Measurements from ENCODE around the gene THEMIS2. TPM values are rescaled to one million over a fixed set of nuclear protein-coding genes. Genes with fewer than 3 reads are reported as not detected.

The THEMIS2 gene
- total and polyA plus RNA-seq, 12 donors: 2.5 to 29.3 (median 5.7) TPM

- peaks cover 0 to 7% (median 0%) of the 10 kb centered on the region in 7 donors for H3K27me3 ChIP-seq
- intact Hi-C loops (cut with DNase I): no loop called here
- 70 to 89% methylated on average over 5 of the region's 5 CpGs for WGBS, 2 donors
- H3K27ac ChIP-seq: no peak overlapping the region
- TF ChIP-seq, protein P1, sequence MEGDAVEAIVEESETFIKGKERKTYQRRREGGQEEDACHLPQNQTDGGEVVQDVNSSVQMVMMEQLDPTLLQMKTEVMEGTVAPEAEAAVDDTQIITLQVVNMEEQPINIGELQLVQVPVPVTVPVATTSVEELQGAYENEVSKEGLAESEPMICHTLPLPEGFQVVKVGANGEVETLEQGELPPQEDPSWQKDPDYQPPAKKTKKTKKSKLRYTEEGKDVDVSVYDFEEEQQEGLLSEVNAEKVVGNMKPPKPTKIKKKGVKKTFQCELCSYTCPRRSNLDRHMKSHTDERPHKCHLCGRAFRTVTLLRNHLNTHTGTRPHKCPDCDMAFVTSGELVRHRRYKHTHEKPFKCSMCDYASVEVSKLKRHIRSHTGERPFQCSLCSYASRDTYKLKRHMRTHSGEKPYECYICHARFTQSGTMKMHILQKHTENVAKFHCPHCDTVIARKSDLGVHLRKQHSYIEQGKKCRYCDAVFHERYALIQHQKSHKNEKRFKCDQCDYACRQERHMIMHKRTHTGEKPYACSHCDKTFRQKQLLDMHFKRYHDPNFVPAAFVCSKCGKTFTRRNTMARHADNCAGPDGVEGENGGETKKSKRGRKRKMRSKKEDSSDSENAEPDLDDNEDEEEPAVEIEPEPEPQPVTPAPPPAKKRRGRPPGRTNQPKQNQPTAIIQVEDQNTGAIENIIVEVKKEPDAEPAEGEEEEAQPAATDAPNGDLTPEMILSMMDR (IDR thresholded peaks at IDR 0.05): no peak
- H3K9me3 ChIP-seq: no peaks in the 10 kb centered on the region
- no peak overlapping the region for H3K4me3 ChIP-seq
- no peak for ATAC-seq
- no peaks in the 10 kb centered on the region for H3K36me3 ChIP-seq
- H3K4me1 ChIP-seq: peaks cover 0 to 8% (median 0%) of the 10 kb centered on the region in 9 donors
- DNase-seq: no peak
These were observed 56.0 kb downstream of the THEMIS2 start for GRCh38 chr1:27928216-27928954.

- ATAC-seq: no peak
- Histone ChIP-seq H3K9me3 (no peaks in the 10 kb centered on the region), H3K27me3 (peaks cover 0 to 25% (median 12%) of the 10 kb centered on the region in 7 donors), H3K4me3 (no peak overlapping the region), H3K27ac (no peak overlapping the region), H3K4me1 (peaks cover 0 to 19% (median 6%) of the 10 kb centered on the region in 9 donors), H3K36me3 (no peaks in the 10 kb centered on the region)
- intact Hi-C loops (cut with DNase I): no loop called here
- DNase-seq: no peak
- TF ChIP-seq, protein P1 (IDR thresholded peaks at IDR 0.05): no peak
- 89 to 91% methylated on average over 6 of the region's 6 CpGs for WGBS, 2 donors
These were observed 58.8 kb downstream of the THEMIS2 start for GRCh38 chr1:27931184-27931583.

GRCh38 chr1:27931759-27932158 lies 59.4 kb downstream of the THEMIS2 start:
- no peak overlapping the region for H3K4me3 ChIP-seq
- H3K36me3 ChIP-seq: no peaks in the 10 kb centered on the region
- WGBS, 2 donors: 88 to 89% methylated on average over 3 to 4 of the region's 4 CpGs
- peaks cover 0 to 19% (median 6%) of the 10 kb centered on the region in 9 donors for H3K4me1 ChIP-seq
- no peaks in the 10 kb centered on the region for H3K9me3 ChIP-seq
- DNase-seq: no peak
- intact Hi-C loops (cut with DNase I): no loop called here
- ATAC-seq: no peak
- TF ChIP-seq, protein P1 (IDR thresholded peaks at IDR 0.05): no peak
- H3K27ac ChIP-seq: no peak overlapping the region
- peaks cover 0 to 25% (median 14%) of the 10 kb centered on the region in 7 donors for H3K27me3 ChIP-seq

- TF ChIP-seq, protein P1 (IDR thresholded peaks at IDR 0.05): no peak
- 7% methylated on average over 16 of the region's 16 CpGs for WGBS, 2 donors
- ATAC-seq: peak in 2 of 8 donors; percentile 37 to 38
These were observed 62.6 kb downstream of the THEMIS2 start, which contains the start of gene SMPDL3B for GRCh38 chr1:27934818-27935549. TSS of gene SMPDL3B (plus strand) at chr1:27935000. CDS start at chr1:27935184, 184 bp downstream.

More at GRCh38 chr1:27934818-27935549, 62.6 kb downstream of the THEMIS2 start, which contains the start of gene SMPDL3B:
- Histone ChIP-seq H3K9me3 (no peaks in the 10 kb centered on the region), H3K36me3 (no peaks in the 10 kb centered on the region), H3K4me1 (peaks cover 0 to 19% (median 6%) of the 10 kb centered on the region in 9 donors), H3K27ac (no peak within 1 kb of the TSS), H3K27me3 (peaks cover 0 to 25% (median 14%) of the 10 kb centered on the region in 7 donors), H3K4me3 (peak within 1 kb of the TSS in 1 of 10 donors; percentile 3)
- intact Hi-C loops (cut with DNase I): no loop called here
- no peak for DNase-seq

Measured in heart right ventricle (tissue), 16 donors.